H4 (cell line): ENCODE results near the gene GRAMD1B. TPM values are rescaled to one million over a fixed set of nuclear protein-coding genes. Genes with fewer than 3 reads are reported as not detected.

ENCODE experiments used
- DNase-seq: peaks from one replicate; pipeline ENCODE4 v3.0.0-alpha.2; 2015; ENCODE audit warnings: low spot score
- total RNA-seq: library from RNA; depleted of rRNA; stranded (reverse); fragments of >200 nt; shearing (Covaris generic); gene quantifications from 2 replicates; pipeline ENCODE4 v1.2.3, GENCODE V29; 2014; rRNA removed

GRAMD1B gene
- total RNA-seq, result 11.0 and 14.9 TPM in 2 replicates

- DNase-seq, result peak; percentile 29
Observed at GRCh38 chr11:123429913-123430720, at the start of gene GRAMD1B. Gene GRAMD1B (plus strand): TSS chr11:123430269. CDS start chr11:123430793, 524 bp downstream.

- DNase-seq, result no peak
Observed at GRCh38 chr11:123381149-123381548, 48.9 kb upstream of the GRAMD1B start.

- no peak for DNase-seq
Observed at GRCh38 chr11:123381817-123382554, 48.1 kb upstream of the GRAMD1B start.

- DNase-seq, result no peak
Observed at GRCh38 chr11:123382555-123383074, 47.5 kb upstream of the GRAMD1B start.

- DNase-seq, result no peak
Observed at GRCh38 chr11:123384116-123384515, 46.0 kb upstream of the GRAMD1B start.

GRCh38 chr11:123386796-123387510 is 43.1 kb upstream of the GRAMD1B start:
- no peak for DNase-seq

GRCh38 chr11:123388640-123389039 is 41.4 kb upstream of the GRAMD1B start:
- DNase-seq, result no peak

GRCh38 chr11:123390146-123390545 is 39.9 kb upstream of the GRAMD1B start:
- no peak for DNase-seq

GRCh38 chr11:123391646-123392348 is 38.3 kb upstream of the GRAMD1B start:
- DNase-seq, result no peak

- no peak for DNase-seq
Observed at GRCh38 chr11:123392431-123392830, 37.6 kb upstream of the GRAMD1B start.

GRCh38 chr11:123392844-123393243 is 37.2 kb upstream of the GRAMD1B start:
- DNase-seq, result no peak

GRCh38 chr11:123393312-123393927 is 36.6 kb upstream of the GRAMD1B start:
- DNase-seq, result no peak

- DNase-seq, result no peak
Observed at GRCh38 chr11:123404676-123405075, 25.4 kb upstream of the GRAMD1B start.

- no peak for DNase-seq
Observed at GRCh38 chr11:123405123-123405592, 24.9 kb upstream of the GRAMD1B start.

GRCh38 chr11:123406441-123407129 is 23.5 kb upstream of the GRAMD1B start:
- no peak for DNase-seq

GRCh38 chr11:123407130-123407995 is 22.7 kb upstream of the GRAMD1B start:
- DNase-seq, result peak; percentile 68

- no peak for DNase-seq
Observed at GRCh38 chr11:123407996-123408597, 22.0 kb upstream of the GRAMD1B start.

- no peak for DNase-seq
Observed at GRCh38 chr11:123408619-123409455, 21.2 kb upstream of the GRAMD1B start.
